GM20431 (cell line): Measurements from ENCODE around the gene MINDY4.

Experiments
- in situ Hi-C: fragments of 300-500 bp; cut with MseI, MboI; formaldehyde crosslinking; loops from one replicate; pipeline ENCODE4 v1.15.0; 2020; ENCODE audit warnings: low sequenced_read_pairs; ENCODE audit not compliant: unreplicated experiment

MINDY4 gene

DNA sequence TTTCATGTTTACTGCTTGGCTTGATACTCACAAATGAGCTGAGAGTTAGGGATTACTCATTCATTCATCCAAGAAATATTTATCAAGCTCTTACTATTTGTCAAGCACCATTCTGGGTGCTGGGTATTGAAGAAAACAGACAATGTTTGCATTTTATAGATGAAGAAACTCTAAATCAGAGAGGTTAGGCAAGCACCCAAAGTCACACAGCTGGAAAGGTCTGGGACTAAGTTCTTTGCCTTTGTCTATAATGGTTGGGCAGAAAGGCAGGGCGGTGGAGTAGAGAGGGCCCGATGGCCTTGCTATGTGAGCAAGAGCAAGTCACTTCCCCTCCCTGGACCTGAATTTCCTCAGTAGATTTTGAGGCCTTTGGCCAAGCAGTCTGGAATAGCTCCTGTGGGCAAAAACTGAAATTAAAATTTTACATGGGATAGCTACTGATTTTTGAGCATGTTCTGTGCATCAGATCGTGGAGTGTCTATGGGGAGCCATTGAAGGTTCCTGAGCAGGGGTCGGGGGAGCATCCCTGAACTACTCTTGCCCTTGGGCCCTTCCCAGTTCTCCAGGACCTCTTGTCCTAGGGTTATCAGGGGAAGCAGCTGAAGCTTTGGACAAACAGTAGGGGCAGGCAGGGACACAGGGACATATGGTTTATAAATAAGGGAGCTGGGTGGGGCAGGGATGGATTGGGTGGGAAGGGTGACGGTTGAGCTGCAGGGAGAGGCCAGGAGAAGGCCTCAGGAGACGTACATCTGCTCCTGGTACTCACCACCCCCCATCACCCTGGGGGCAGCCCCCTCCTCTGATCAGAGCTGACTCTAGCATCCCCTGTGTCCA, 163.7 kb downstream of the MINDY4 start:
- in situ Hi-C loops, result no loop called here

DNA sequence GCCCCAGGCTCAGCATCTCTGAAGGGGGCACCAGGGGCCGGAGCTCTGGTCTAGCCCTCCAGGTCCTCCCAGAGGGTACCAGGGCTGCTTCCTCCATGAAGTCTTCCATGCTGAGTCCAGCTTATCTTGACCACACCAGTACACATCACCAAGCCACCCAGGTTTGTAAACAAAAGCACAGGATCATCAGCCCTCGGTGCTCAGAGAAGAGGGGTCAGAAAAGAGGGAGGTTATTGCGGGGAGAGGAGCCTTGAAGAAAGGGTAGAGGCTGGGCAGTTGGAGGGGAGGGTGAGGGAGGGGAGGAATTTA, 164.3 kb downstream of the MINDY4 start:
- in situ Hi-C loops, result no loop called here

DNA sequence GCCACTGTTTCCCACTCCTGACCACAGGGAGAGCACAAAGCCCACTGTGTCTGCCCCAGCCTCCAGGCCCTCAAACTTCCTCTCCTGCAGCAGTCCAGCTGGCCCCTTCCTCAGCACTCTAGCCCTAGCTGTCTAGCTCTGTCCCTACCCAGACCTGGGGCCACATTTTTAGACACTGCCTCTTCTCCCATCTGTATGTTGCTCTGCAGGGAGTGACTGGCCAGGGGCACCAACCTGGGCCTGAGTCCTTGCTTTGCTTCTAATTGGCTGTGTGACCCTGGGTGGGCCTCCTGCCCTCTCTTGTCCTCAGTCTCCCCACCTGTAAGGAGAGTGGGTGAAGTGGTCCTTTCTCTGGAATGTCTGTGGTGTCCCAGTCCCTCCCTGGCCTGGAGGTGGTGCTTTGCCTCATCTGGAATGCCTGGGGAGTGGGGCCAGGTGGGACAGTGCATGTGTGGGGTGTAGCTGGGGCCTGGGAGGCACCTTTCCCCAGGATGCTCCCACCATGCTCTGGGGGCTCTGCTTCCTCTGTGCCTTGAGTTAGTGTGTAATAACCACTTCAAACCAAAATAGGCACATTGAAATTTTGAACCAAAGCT, 165.5 kb downstream of the MINDY4 start:
- in situ Hi-C loops, result no loop called here

GRCh38 chr7:30937416-30937815, 166.2 kb downstream of the MINDY4 start:
- in situ Hi-C loops, result no loop called here

GRCh38 chr7:30938435-30939316, 167.5 kb downstream of the MINDY4 start:
- in situ Hi-C loops, result no loop called here

GRCh38 chr7:30941582-30942323, 170.5 kb downstream of the MINDY4 start:
- in situ Hi-C loops, result no loop called here
